GM18502 (cell line): ENCODE results near the gene SETD2.
"Not testable (repeated sequence)": the region's sequence is repeated elsewhere in the genome, so short reads cannot be mapped to it uniquely, and the experiment has no call there.

Experiments
- ATAC-seq: cut with Tn5 transposase; IDR thresholded peaks from one replicate; pipeline ENCODE4 v1.9.1; 2021; ENCODE audit warnings: mild to moderate bottlenecking; ENCODE audit not compliant: unreplicated experiment, poor library complexity

The SETD2 gene

GRCh38 chr3:47103619-47104018 is 60.3 kb downstream of the SETD2 start:
- no peak for ATAC-seq

GRCh38 chr3:47102081-47102600 is 61.8 kb downstream of the SETD2 start:
- no peak for ATAC-seq

- ATAC-seq: no peak
These were observed 65.0 kb downstream of the SETD2 start for GRCh38 chr3:47098910-47099309.

- ATAC-seq: no peak
These were observed 66.0 kb downstream of the SETD2 start for GRCh38 chr3:47097864-47098263.

- no peak for ATAC-seq
These were observed 67.0 kb downstream of the SETD2 start for GRCh38 chr3:47096959-47097358.

GRCh38 chr3:47092090-47092489 is 71.8 kb downstream of the SETD2 start:
- ATAC-seq: no peak

- ATAC-seq: no peak
These were observed 74.3 kb downstream of the SETD2 start for GRCh38 chr3:47089630-47090029.

GRCh38 chr3:47086071-47086470 is 77.8 kb downstream of the SETD2 start:
- no peak for ATAC-seq

- no peak for ATAC-seq
These were observed 80.1 kb downstream of the SETD2 start for GRCh38 chr3:47083786-47084185.

- no peak for ATAC-seq
These were observed 81.4 kb downstream of the SETD2 start for GRCh38 chr3:47082519-47082918.

GRCh38 chr3:47079432-47079831 is 84.5 kb downstream of the SETD2 start:
- no peak for ATAC-seq

GRCh38 chr3:47073685-47074084 is 90.2 kb downstream of the SETD2 start:
- no peak for ATAC-seq

GRCh38 chr3:47070770-47071169 is 93.1 kb downstream of the SETD2 start:
- no peak for ATAC-seq

GRCh38 chr3:47066259-47066658 is 97.7 kb downstream of the SETD2 start:
- not testable (repeated sequence) for ATAC-seq

GRCh38 chr3:47065681-47066080 is 98.2 kb downstream of the SETD2 start:
- no peak for ATAC-seq

- no peak for ATAC-seq
These were observed 98.9 kb downstream of the SETD2 start for GRCh38 chr3:47065058-47065457.

GRCh38 chr3:47057212-47057671 is 106.7 kb downstream of the SETD2 start:
- ATAC-seq: no peak

- no peak for ATAC-seq
These were observed 107.2 kb downstream of the SETD2 start for GRCh38 chr3:47056705-47057104.

- no peak for ATAC-seq
These were observed 109.5 kb downstream of the SETD2 start for GRCh38 chr3:47054412-47054811.

- ATAC-seq: no peak
These were observed 116.2 kb downstream of the SETD2 start for GRCh38 chr3:47047673-47048072.

GRCh38 chr3:47047069-47047468 is 116.8 kb downstream of the SETD2 start:
- no peak for ATAC-seq

- ATAC-seq: no peak
These were observed 121.6 kb downstream of the SETD2 start for GRCh38 chr3:47042231-47042791.
